Measurements from ENCODE around the gene PFKM. TPM values are rescaled to one million over a fixed set of nuclear protein-coding genes. Genes with fewer than 3 reads are reported as not detected.

The PFKM gene
- total RNA-seq, 1 donor from 2014 or later: 132 TPM

GRCh38 chr12:48191096-48191495, 71.9 kb downstream of the PFKM start:
- Mint-ChIP-seq H3K4me1 (peaks cover 5% of the 10 kb centered on the region), H3K27me3 (ENCODE audit: low read depth) (peaks cover 40% of the 10 kb centered on the region), H3K27ac (ENCODE audit: unreplicated experiment) (no peak overlapping the region), H3K9me3 (no peaks in the 10 kb centered on the region), H3K36me3 (ENCODE audit: low read depth) (no peaks in the 10 kb centered on the region), H3K4me3 (no peak overlapping the region)
- TF ChIP-seq, protein P1, sequence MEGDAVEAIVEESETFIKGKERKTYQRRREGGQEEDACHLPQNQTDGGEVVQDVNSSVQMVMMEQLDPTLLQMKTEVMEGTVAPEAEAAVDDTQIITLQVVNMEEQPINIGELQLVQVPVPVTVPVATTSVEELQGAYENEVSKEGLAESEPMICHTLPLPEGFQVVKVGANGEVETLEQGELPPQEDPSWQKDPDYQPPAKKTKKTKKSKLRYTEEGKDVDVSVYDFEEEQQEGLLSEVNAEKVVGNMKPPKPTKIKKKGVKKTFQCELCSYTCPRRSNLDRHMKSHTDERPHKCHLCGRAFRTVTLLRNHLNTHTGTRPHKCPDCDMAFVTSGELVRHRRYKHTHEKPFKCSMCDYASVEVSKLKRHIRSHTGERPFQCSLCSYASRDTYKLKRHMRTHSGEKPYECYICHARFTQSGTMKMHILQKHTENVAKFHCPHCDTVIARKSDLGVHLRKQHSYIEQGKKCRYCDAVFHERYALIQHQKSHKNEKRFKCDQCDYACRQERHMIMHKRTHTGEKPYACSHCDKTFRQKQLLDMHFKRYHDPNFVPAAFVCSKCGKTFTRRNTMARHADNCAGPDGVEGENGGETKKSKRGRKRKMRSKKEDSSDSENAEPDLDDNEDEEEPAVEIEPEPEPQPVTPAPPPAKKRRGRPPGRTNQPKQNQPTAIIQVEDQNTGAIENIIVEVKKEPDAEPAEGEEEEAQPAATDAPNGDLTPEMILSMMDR (conservative IDR thresholded peaks at IDR 0.05): no peak
- DNase-seq (ENCODE audit: low read depth, low spot score): no peak

- H3K4me3 Mint-ChIP-seq: no peak overlapping the region
- peaks cover 36% of the 10 kb centered on the region for H3K27me3 Mint-ChIP-seq (ENCODE audit: low read depth)
Measured at GRCh38 chr12:48192861-48193260, 73.7 kb downstream of the PFKM start.

DNA sequence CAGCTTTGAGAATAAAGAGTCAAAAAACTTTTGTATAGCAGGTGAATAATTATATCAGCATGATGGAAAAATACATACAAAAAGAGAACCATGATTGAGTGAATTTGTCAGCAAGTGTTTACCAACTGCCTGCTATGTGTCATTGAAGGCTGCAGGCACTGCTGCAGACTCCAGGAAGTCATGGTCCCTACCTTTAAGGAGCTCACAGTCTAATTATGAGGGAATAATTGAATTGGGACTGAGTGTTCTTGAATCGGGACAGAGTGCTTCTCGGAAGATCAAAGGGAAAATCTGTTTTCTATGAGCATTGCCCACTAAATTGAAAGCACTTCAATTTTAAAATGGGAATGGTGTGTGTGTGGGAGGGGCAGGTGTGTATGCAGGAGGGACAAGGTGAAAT, 74.5 kb downstream of the PFKM start:
- Mint-ChIP-seq H3K4me1 (peaks cover 5% of the 10 kb centered on the region), H3K9me3 (no peaks in the 10 kb centered on the region), H3K36me3 (ENCODE audit: low read depth) (no peaks in the 10 kb centered on the region), H3K27ac (ENCODE audit: unreplicated experiment) (no peak overlapping the region), H3K27me3 (ENCODE audit: low read depth) (peaks cover 36% of the 10 kb centered on the region), H3K4me3 (no peak overlapping the region)
- TF ChIP-seq, protein P1 (conservative IDR thresholded peaks at IDR 0.05): no peak
- no peak for DNase-seq (ENCODE audit: low read depth, low spot score)

More at GRCh38 chr12:48192861-48193260, 73.7 kb downstream of the PFKM start:
- no peak for DNase-seq (ENCODE audit: low read depth, low spot score)
- no peaks in the 10 kb centered on the region for H3K9me3 Mint-ChIP-seq
- TF ChIP-seq, protein P1 (conservative IDR thresholded peaks at IDR 0.05): no peak
- peaks cover 5% of the 10 kb centered on the region for H3K4me1 Mint-ChIP-seq
- H3K27ac Mint-ChIP-seq (ENCODE audit: unreplicated experiment): no peak overlapping the region
- H3K36me3 Mint-ChIP-seq (ENCODE audit: low read depth): no peaks in the 10 kb centered on the region

DNA sequence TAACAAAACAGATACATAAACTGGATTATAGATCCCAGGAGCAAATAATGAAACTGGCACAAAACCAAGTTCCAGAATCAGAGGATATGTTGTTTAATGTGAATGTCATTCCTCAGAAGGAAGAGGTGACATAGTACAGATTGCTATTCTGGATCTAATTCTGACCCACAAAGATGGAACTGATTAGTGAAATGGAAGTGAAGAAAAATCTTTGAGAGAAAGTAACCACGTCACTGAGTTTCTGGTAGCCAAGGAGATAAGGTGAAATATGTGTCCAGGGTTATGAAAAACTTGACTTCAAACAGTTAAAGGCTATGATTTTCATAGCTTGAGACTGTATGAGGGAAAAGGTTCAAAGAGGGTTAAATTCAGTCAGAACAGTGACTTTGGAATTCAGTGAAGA, 75.6 kb downstream of the PFKM start:
- no peaks in the 10 kb centered on the region for H3K9me3 Mint-ChIP-seq
- H3K27ac Mint-ChIP-seq (ENCODE audit: unreplicated experiment): no peak overlapping the region
- TF ChIP-seq, protein P1 (conservative IDR thresholded peaks at IDR 0.05): no peak

More for the DNA sequence above, 75.6 kb downstream of the PFKM start:
- H3K27me3 Mint-ChIP-seq (ENCODE audit: low read depth): peaks cover 30% of the 10 kb centered on the region
- peaks cover 9% of the 10 kb centered on the region for H3K4me1 Mint-ChIP-seq
- H3K36me3 Mint-ChIP-seq (ENCODE audit: low read depth): no peaks in the 10 kb centered on the region
- H3K4me3 Mint-ChIP-seq: no peak overlapping the region
- DNase-seq (ENCODE audit: low read depth, low spot score): no peak

Small RNA genes lying within 50 kb of the gene (microRNA-seq; reads per million reads assigned to microRNA genes)
- gene MIR6505: 15.4 reads per million, percentile 30 among the genes with 10 or more reads in this experiment

Other genes starting within 250 kb of the PFKM start
- not detected in 2 replicates for gene VDR, start 214.4 kb upstream of the PFKM start, total RNA-seq
- 147 and 159 TPM in 2 replicates for gene TMEM106C, start 155.8 kb upstream of the PFKM start, total RNA-seq
- 384 and 386 TPM in 2 replicates for gene COL2A1, start 114.9 kb upstream of the PFKM start, total RNA-seq
- gene SENP1, start 13.3 kb upstream of the PFKM start, total RNA-seq: 44.0 and 46.9 TPM in 2 replicates
- gene ASB8, start 38.2 kb downstream of the PFKM start, total RNA-seq: 21.5 and 21.7 TPM in 2 replicates
- gene CCDC184, start 64.3 kb downstream of the PFKM start, total RNA-seq: 12.6 and 12.8 TPM in 2 replicates
- not detected in 2 replicates for gene OR10AD1, start 83.9 kb downstream of the PFKM start, total RNA-seq
- 15.8 and 17.1 TPM in 2 replicates for gene ZNF641, start 231.6 kb downstream of the PFKM start, total RNA-seq

All from neural crest cell (in vitro differentiated cells).